Measurements from ENCODE around the gene WBP1L. TPM values are rescaled to one million over a fixed set of nuclear protein-coding genes. Genes with fewer than 3 reads are reported as not detected.

WBP1L gene
- polyA plus RNA-seq, 3 donors: 24.8 to 43.0 (median 38.3) TPM

DNA sequence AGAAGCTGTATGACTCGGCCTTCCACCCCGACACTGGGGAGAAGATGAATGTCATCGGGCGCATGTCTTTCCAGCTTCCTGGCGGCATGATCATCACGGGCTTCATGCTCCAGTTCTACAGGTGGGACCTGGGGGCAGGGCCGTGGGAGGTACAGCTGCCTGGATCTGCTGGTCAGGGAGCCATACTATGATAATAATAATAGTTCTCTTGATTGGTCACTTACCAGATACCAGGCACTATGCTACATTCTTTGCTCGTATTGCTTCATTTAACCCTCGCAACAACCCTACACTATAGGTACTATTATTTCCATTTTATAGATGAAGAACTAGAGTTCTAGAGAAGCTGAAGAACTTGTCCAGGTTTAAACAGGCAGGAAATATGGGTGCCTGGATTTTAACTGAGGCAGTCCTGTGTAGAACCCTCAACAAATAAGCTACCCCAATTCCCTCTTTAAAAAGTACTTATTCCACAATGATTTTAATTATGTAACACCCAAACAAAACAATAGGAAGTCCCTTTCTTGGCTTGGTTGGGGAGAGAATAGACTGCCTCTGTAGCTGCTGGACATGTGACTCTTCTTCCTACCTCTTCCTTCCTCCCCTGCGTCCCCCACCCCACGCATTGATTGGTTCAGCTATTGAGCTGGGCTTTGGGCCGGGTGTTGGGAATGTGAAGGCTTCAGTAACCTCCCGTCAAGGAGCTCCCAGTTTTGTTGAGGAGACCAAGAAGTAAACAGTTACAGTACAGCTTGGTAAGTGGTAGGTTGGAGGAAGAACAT lies 16.5 kb upstream of the WBP1L start:
- 86% methylated on average over 2 of the region's 13 CpGs for WGBS (ENCODE audit: insufficient coverage)
- H3K27ac Mint-ChIP-seq: peak overlapping the region in 3 of 7 donors; percentile 9 to 65 (median 52)

More for the DNA sequence above, 16.5 kb upstream of the WBP1L start:
- Mint-ChIP-seq H3K27me3 (ENCODE audit: low read depth in 3 of 3) (peaks cover 0 to 2% (median 2%) of the 10 kb centered on the region in 3 donors), H3K36me3 (peaks cover 17 to 21% of the 10 kb centered on the region in 2 donors), H3K9me3 (peaks cover 0 to 6% (median 0%) of the 10 kb centered on the region in 7 donors), H3K4me1 (peaks cover 20% of the 10 kb centered on the region), H3K4me3 (no peak overlapping the region)
- no peak overlapping the region for H3K4me3 ChIP-seq (replicated peaks in 1 of 3; ENCODE audit: low read depth in 2 of 3, low read length in 3 of 3)
- intact Hi-C loops (cut with micrococcal nuclease): no loop called here
- H2AFZ ChIP-seq (ENCODE audit: insufficient read depth, low read depth, low read length, poor library complexity, severe bottlenecking): no peak overlapping the region
- H3K4me1 ChIP-seq (ENCODE audit: control insufficient read depth in 1 of 2, insufficient read depth in 2 of 2, low read length in 2 of 2): no peaks in the 10 kb centered on the region
- no peak overlapping the region for H3K4me2 ChIP-seq (replicated peaks; ENCODE audit: extremely low read depth, low read length, poor library complexity, severe bottlenecking)
- H3K79me2 ChIP-seq (ENCODE audit: insufficient read depth, low read length): no peaks in the 10 kb centered on the region
- DNase-seq: no peak
- TF ChIP-seq, protein P1, sequence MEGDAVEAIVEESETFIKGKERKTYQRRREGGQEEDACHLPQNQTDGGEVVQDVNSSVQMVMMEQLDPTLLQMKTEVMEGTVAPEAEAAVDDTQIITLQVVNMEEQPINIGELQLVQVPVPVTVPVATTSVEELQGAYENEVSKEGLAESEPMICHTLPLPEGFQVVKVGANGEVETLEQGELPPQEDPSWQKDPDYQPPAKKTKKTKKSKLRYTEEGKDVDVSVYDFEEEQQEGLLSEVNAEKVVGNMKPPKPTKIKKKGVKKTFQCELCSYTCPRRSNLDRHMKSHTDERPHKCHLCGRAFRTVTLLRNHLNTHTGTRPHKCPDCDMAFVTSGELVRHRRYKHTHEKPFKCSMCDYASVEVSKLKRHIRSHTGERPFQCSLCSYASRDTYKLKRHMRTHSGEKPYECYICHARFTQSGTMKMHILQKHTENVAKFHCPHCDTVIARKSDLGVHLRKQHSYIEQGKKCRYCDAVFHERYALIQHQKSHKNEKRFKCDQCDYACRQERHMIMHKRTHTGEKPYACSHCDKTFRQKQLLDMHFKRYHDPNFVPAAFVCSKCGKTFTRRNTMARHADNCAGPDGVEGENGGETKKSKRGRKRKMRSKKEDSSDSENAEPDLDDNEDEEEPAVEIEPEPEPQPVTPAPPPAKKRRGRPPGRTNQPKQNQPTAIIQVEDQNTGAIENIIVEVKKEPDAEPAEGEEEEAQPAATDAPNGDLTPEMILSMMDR (IDR thresholded peaks at IDR 0.05): no peak
- H3K27me3 ChIP-seq (ENCODE audit: control insufficient read depth in 2 of 2, insufficient read depth in 2 of 2, low read length in 2 of 2): no peaks in the 10 kb centered on the region
- peak overlapping the region in 1 of 2 donors; percentile 16 for H3K27ac ChIP-seq (ENCODE audit: low read depth in 1 of 2, low read length in 2 of 2)
- no peaks in the 10 kb centered on the region for H3K9me3 ChIP-seq (replicated peaks in 1 of 2; ENCODE audit: control insufficient read depth in 1 of 2, insufficient read depth in 1 of 2, low read length in 2 of 2)
- peak overlapping the region; percentile 32 for H3K9ac ChIP-seq (ENCODE audit: insufficient read depth, low read length, poor library complexity, severe bottlenecking)
- no peaks in the 10 kb centered on the region for H4K20me1 ChIP-seq (ENCODE audit: insufficient read depth, low read length)
- no peaks in the 10 kb centered on the region for H3K36me3 ChIP-seq (replicated peaks in 1 of 2; ENCODE audit: control insufficient read depth in 1 of 2, insufficient read depth in 2 of 2, low read length in 2 of 2)

Data from CD14-positive monocyte (primary cell).